Ovary (tissue), 3 donors: ENCODE data around the gene PCDH15.

Experiments used
- CTCF ChIP-seq, 3 donors: fragments of 450-650 bp in 2 of 3; fragments of 200-600 bp in 1 of 3; IDR thresholded peaks; one replicate each; pipeline versions ENCODE4 v1.5.1 to v1.8.0; 2016 to 2022; ENCODE audit warnings: antibody characterized with exemption in 3 of 3, mild to moderate bottlenecking in 1 of 3
- POLR2A ChIP-seq: fragments of 450-650 bp; IDR thresholded peaks from one replicate; pipeline ENCODE4 v1.6.1; 2017; ENCODE audit warnings: antibody characterized with exemption, mild to moderate bottlenecking, moderate library complexity
- donor health status: DM: no; HTN: no; CAD: no.

- no peak for TF ChIP-seq CTCF (IDR thresholded peaks at IDR 0.05)
- no peak for TF ChIP-seq POLR2A
These were observed 791.4 kb downstream of the PCDH15 start for GRCh38 chr10:54009672-54010071.
